Colonic mucosa (tissue), 4 donors: ENCODE results near the gene DAPK3. TPM values are rescaled to one million over a fixed set of nuclear protein-coding genes. Genes with fewer than 3 reads are reported as not detected.
A peak's percentile ranks its signal among the peaks of the same experiment; 100 is the strongest.
"Not testable (repeated sequence)": the region's sequence is repeated elsewhere in the genome, so short reads cannot be mapped to it uniquely, and the experiment has no call there.

Source experiments
- DNase-seq: peaks from one replicate; pipeline ENCODE4 v3.0.0-alpha.2; 2020
- H3K27ac ChIP-seq: fragments of 200-600 bp; one replicate; pipeline ENCODE4 v1.8.0; 2021
- H3K27me3 ChIP-seq: fragments of 200-600 bp; one replicate; pipeline ENCODE4 v1.8.0; 2021
- H3K36me3 ChIP-seq: fragments of 200-600 bp; one replicate; pipeline ENCODE4 v1.8.0; 2021
- H3K4me1 ChIP-seq: fragments of 200-600 bp; one replicate; pipeline ENCODE4 v1.8.0; 2021; ENCODE audit warnings: mild to moderate bottlenecking
- H3K4me3 ChIP-seq: fragments of 200-600 bp; one replicate; pipeline ENCODE4 v1.8.0; 2021
- H3K9ac ChIP-seq, 2 donors: one replicate each; pipeline ENCODE4 v1.7.0; 2013; ENCODE audit warnings: control low read depth in 2 of 2, low read depth in 2 of 2, low read length in 2 of 2
- H3K9me3 ChIP-seq: fragments of 200-600 bp; one replicate; pipeline ENCODE4 v1.8.0; 2021
- CTCF ChIP-seq: fragments of 200-600 bp; IDR thresholded peaks from one replicate; pipeline ENCODE4 v1.8.0; 2022; ENCODE audit warnings: antibody characterized with exemption, mild to moderate bottlenecking
- intact Hi-C: fragments of 100-400 bp; cut with DNase I; formaldehyde crosslinking; loops from one replicate; pipeline ENCODE4 v1.14.1; 2022
- total RNA-seq, 2 donors: library from RNA; stranded (reverse); fragmentation: NEBNext Ultra II Directional in 1 of 2; extraction: Animal tissue kit (Norgen Biotek cat#: 25700) in 1 of 2; gene quantifications; one replicate each; pipeline ENCODE4 v1.2.1, GENCODE V29; 2021
- donor health status: healthy.
- donor health status: DM: no; HTN: no; CAD: no.
- donor health status: DM: no; HTN: no; CAD: no.

Gene DAPK3
- total RNA-seq, 2 donors from 2014 or later: 53.7 to 74.3 TPM

GRCh38 chr19:3969435-3970312 is 1.2 kb downstream of the DAPK3 start:
- Histone ChIP-seq H3K27ac (peak overlapping the region; percentile 89), H3K9me3 (no peaks in the 10 kb centered on the region), H3K4me3 (peak overlapping the region; percentile 77), H3K4me1 (peaks cover 22% of the 10 kb centered on the region), H3K27me3 (no peaks in the 10 kb centered on the region), H3K9ac (peak overlapping the region; percentile 92 to 99), H3K36me3 (no peaks in the 10 kb centered on the region)
- TF ChIP-seq CTCF: no peak
- intact Hi-C loops: no loop called here
- no peak for DNase-seq

- peak overlapping the region; percentile 92 to 99 for H3K9ac ChIP-seq
- TF ChIP-seq CTCF: no peak
- DNase-seq: peak; percentile 84
- H3K4me3 ChIP-seq: no peak overlapping the region
- peak overlapping the region; percentile 89 for H3K27ac ChIP-seq
- H3K36me3 ChIP-seq: no peaks in the 10 kb centered on the region
- H3K9me3 ChIP-seq: no peaks in the 10 kb centered on the region
- H3K27me3 ChIP-seq: no peaks in the 10 kb centered on the region
- peaks cover 22% of the 10 kb centered on the region for H3K4me1 ChIP-seq
- intact Hi-C loops: no loop called here
Observed at GRCh38 chr19:3968556-3969434, 2.1 kb downstream of the DAPK3 start.

- Histone ChIP-seq H3K4me1 (peaks cover 22% of the 10 kb centered on the region), H3K27ac (peak overlapping the region; percentile 89), H3K9ac (peak overlapping the region in 1 of 2 donors; percentile 92)
- intact Hi-C loops, H3K4me3 ChIP-seq, H3K9me3 ChIP-seq, H3K27me3 ChIP-seq, H3K36me3 ChIP-seq, DNase-seq: not testable (repeated sequence)
Observed at GRCh38 chr19:3967983-3968382, 2.9 kb downstream of the DAPK3 start.

GRCh38 chr19:3966051-3967017 is 4.6 kb downstream of the DAPK3 start:
- Histone ChIP-seq H3K4me1 (peaks cover 22% of the 10 kb centered on the region), H3K36me3 (no peaks in the 10 kb centered on the region), H3K27me3 (no peaks in the 10 kb centered on the region), H3K9ac (peak overlapping the region; percentile 16 to 70), H3K9me3 (no peaks in the 10 kb centered on the region), H3K27ac (peak overlapping the region; percentile 89), H3K4me3 (peak overlapping the region; percentile 15)
- intact Hi-C loops: no loop called here
- DNase-seq: peak; percentile 92
- TF ChIP-seq CTCF: no peak

- H3K9ac ChIP-seq: no peak overlapping the region
- no peaks in the 10 kb centered on the region for H3K36me3 ChIP-seq
- TF ChIP-seq CTCF: no peak
- intact Hi-C loops: no loop called here
- peaks cover 17% of the 10 kb centered on the region for H3K4me1 ChIP-seq
- no peak overlapping the region for H3K27ac ChIP-seq
- H3K9me3 ChIP-seq: no peaks in the 10 kb centered on the region
- no peak for DNase-seq
- H3K27me3 ChIP-seq: no peaks in the 10 kb centered on the region
- H3K4me3 ChIP-seq: no peak overlapping the region
Observed at GRCh38 chr19:3964256-3965194, 6.4 kb downstream of the DAPK3 start.
